Bronchial epithelial cell (primary cell): ENCODE results near the gene ENO2. TPM values are rescaled to one million over a fixed set of nuclear protein-coding genes. Genes with fewer than 3 reads are reported as not detected.
A peak's percentile ranks its signal among the peaks of the same experiment; 100 is the strongest.
"Not testable (repeated sequence)": the region's sequence is repeated elsewhere in the genome, so short reads cannot be mapped to it uniquely, and the experiment has no call there.

Experiments
- DNase-seq: peaks from one replicate; pipeline ENCODE4 v3.0.0-alpha.2; 2010; ENCODE audit warnings: low read depth
- FAIRE-seq: peaks from 2 replicates; lab custom pipeline; 2011; peaks lifted over from hg19 to GRCh38; lab: Jason Lieb, UNC
- H3K27me3 ChIP-seq: 2 replicates; pipeline ENCODE4 v1.5.1; 2011; ENCODE audit warnings: low read length; ENCODE audit not compliant: control insufficient read depth, insufficient read depth
- H3K36me3 ChIP-seq: 2 replicates; pipeline ENCODE4 v1.5.1; 2011; ENCODE audit warnings: low read length; ENCODE audit not compliant: control insufficient read depth, insufficient read depth
- H3K4me3 ChIP-seq: 2 replicates; pipeline ENCODE4 v1.5.1; 2011; ENCODE audit warnings: mild to moderate bottlenecking, low read depth, low read length, control low read depth
- CTCF ChIP-seq: IDR thresholded peaks from 2 replicates; pipeline ENCODE4 v1.5.1; 2011; ENCODE audit warnings: mild to moderate bottlenecking, moderate library complexity, low read length, control low read depth, inconsistent platforms; ENCODE audit not compliant: insufficient read depth, severe bottlenecking
- total RNA-seq: library from RNA; depleted of rRNA; stranded (reverse); fragments of >200 nt; gene quantifications from 2 replicates; pipeline ENCODE4 v1.2.1, GENCODE V29; 2014

The ENO2 gene
- total RNA-seq, 1 donor from 2014 or later: 9.0 TPM

- TF ChIP-seq CTCF: no peak
- DNase-seq: peak; percentile 78
- H3K27me3 ChIP-seq: no peaks in the 10 kb centered on the region
- peak within 1 kb of the TSS; percentile 54 for H3K4me3 ChIP-seq
- peaks cover 18% of the 10 kb centered on the region for H3K36me3 ChIP-seq
- FAIRE-seq: no peak
Measured at GRCh38 chr12:6873094-6874014, 41.0 kb upstream of the ENO2 start, which contains the start of gene SPSB2. Gene SPSB2 (minus strand): TSS chr12:6873303. CDS start chr12:6872901, 402 bp downstream.

GRCh38 chr12:6874015-6874368 lies 40.4 kb upstream of the ENO2 start:
- H3K36me3 ChIP-seq: peaks cover 15% of the 10 kb centered on the region
- FAIRE-seq, DNase-seq, H3K4me3 ChIP-seq, H3K27me3 ChIP-seq: not testable (repeated sequence)

GRCh38 chr12:6879824-6880223 lies 34.6 kb upstream of the ENO2 start:
- not testable (repeated sequence) for H3K4me3 ChIP-seq, FAIRE-seq, DNase-seq, H3K27me3 ChIP-seq, H3K36me3 ChIP-seq

GRCh38 chr12:6883252-6883651 lies 31.1 kb upstream of the ENO2 start:
- DNase-seq: no peak
- Histone ChIP-seq H3K36me3 (no peaks in the 10 kb centered on the region), H3K4me3 (no peak overlapping the region), H3K27me3 (no peaks in the 10 kb centered on the region)
- no peak for TF ChIP-seq CTCF
- FAIRE-seq: no peak

- TF ChIP-seq CTCF: no peak
- Histone ChIP-seq H3K4me3 (no peak overlapping the region), H3K27me3 (no peaks in the 10 kb centered on the region), H3K36me3 (no peaks in the 10 kb centered on the region)
- FAIRE-seq (no peak), DNase-seq (no peak)
Measured at GRCh38 chr12:6883683-6884082, 30.7 kb upstream of the ENO2 start.

GRCh38 chr12:6884539-6884938 lies 29.8 kb upstream of the ENO2 start:
- no peaks in the 10 kb centered on the region for H3K36me3 ChIP-seq
- DNase-seq (no peak), FAIRE-seq (no peak)
- no peaks in the 10 kb centered on the region for H3K27me3 ChIP-seq
- no peak overlapping the region for H3K4me3 ChIP-seq
- no peak for TF ChIP-seq CTCF

- not testable (repeated sequence) for H3K36me3 ChIP-seq, H3K27me3 ChIP-seq, H3K4me3 ChIP-seq, FAIRE-seq, DNase-seq
Measured at GRCh38 chr12:6886206-6886999, 28.0 kb upstream of the ENO2 start.
